Endometrial microvascular endothelial cells (primary cell): ENCODE measurements around the gene GALT. TPM values are rescaled to one million over a fixed set of nuclear protein-coding genes. Genes with fewer than 3 reads are reported as not detected.

Experiments
- total RNA-seq: library from RNA; depleted of rRNA; stranded (reverse); fragments of >200 nt; gene quantifications from one replicate; pipeline ENCODE4 v1.2.3, GENCODE V29; 2015; ENCODE audit errors: inconsistent ontology term

The GALT gene
- total RNA-seq, 1 donor from 2014 or later = 20.5 TPM

Other genes with a start within 250 kb of the GALT start
- gene FAM219A, start 188.1 kb upstream of the GALT start, total RNA-seq = 22.7 TPM
- not detected for gene DNAI1, start 187.9 kb upstream of the GALT start, total RNA-seq
- 0.09 TPM for gene ENHO, start 123.7 kb upstream of the GALT start, total RNA-seq
- gene CNTFR, start 57.0 kb upstream of the GALT start, total RNA-seq = not detected
- gene RPP25L, start 34.6 kb upstream of the GALT start, total RNA-seq = 39.7 TPM
- 101 TPM for gene DCTN3, start 26.2 kb upstream of the GALT start, total RNA-seq
- gene ARID3C, start 17.6 kb upstream of the GALT start, total RNA-seq = 0.09 TPM
- 163 TPM for gene SIGMAR1, start 8.9 kb upstream of the GALT start, total RNA-seq
- gene IL11RA, start 5.5 kb downstream of the GALT start, total RNA-seq = 5.8 TPM
- gene CCL27, start 16.0 kb downstream of the GALT start, total RNA-seq = not detected
- not detected for gene CCL19, start 44.6 kb downstream of the GALT start, total RNA-seq
- not detected for gene CCL21, start 63.5 kb downstream of the GALT start, total RNA-seq